Midbrain (tissue), 1 donor: ENCODE measurements around the gene MAP3K20.
"Not testable (repeated sequence)": the region's sequence is repeated elsewhere in the genome, so short reads cannot be mapped to it uniquely, and the experiment has no call there.

Experiments used
- DNase-seq: peaks from one replicate; lab custom pipeline; 2025; lab: John Stamatoyannopoulos, UW

The MAP3K20 gene

DNA sequence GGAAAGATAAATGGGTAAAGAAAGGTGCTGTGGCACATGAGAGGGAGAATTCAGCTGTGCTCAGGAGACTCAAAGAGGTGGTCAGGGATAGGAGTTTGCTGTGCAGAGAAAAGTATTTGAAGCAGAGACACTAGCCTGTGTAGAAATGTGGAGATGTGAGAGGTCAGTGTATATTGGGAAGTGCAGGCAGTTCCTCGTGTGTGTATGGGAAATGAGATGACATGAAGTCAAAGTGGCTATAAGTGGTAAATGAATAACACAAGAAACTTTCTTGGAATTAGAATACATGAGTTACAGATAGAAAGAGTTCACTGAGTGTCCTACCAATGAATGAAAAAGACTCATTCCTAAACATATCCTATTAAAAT is 11.6 kb downstream of the MAP3K20 start:
- no peak for DNase-seq

DNA sequence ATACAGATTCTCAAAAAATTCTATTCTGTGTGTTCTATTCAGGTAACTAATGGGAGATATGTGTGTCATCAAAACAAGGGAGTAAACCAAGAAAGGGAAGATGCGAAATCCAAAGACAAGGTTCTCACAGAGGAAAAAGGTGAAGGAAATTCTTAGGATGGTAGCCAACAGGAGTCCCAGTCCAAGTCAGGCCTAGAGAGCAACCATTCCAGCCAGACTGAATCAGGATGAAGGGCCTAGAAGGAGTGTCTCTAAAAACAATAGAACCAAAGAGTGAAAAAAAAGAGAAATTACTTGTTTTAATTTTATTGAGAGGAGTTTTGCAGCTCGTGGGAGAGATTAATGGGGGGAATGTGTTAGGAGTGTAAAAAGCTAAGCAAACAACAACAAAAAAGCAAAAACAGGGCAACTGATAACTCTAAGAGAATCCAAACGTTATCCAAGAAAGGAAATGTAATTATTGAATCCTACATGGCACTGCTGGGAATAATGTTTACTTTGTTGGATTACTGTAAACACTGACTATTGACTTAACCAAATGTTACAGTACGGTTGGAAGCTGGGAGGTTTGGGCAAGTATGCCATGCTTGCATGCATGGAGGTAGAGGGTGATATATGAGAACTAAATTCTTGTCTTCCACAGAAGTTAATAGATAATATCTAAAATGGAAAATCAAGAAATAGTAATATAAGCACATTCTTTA is 12.3 kb downstream of the MAP3K20 start:
- DNase-seq, result no peak

DNA sequence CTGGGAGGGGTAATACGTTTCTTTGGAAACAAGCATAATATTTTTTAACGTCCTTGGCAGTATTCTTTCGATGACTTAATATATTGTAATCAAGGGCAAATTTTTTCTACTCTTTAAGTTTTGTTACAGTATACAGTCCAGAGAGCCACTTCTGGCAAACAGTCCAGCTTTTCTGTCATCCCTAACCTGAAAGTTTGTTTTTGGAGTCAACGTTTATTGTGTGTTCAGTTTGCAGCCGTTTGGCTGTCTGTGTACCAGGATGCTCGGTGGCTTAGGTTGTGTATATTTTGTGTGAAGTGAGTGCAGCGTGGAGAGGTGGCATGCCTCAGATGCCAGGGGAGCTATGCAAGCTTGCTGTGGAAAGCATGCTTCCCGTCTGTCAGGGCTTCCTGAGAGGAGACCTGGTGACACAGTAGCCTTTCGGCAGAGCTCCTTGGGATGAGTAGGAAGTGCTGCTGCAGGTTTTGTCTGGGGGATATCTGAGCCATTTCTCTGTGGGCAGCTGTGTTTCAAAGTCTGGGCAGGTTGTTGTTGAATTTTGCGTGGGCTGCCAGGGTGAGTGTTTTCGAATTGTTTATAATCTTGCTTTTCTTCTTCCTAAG is 14.7 kb downstream of the MAP3K20 start:
- no peak for DNase-seq

DNA sequence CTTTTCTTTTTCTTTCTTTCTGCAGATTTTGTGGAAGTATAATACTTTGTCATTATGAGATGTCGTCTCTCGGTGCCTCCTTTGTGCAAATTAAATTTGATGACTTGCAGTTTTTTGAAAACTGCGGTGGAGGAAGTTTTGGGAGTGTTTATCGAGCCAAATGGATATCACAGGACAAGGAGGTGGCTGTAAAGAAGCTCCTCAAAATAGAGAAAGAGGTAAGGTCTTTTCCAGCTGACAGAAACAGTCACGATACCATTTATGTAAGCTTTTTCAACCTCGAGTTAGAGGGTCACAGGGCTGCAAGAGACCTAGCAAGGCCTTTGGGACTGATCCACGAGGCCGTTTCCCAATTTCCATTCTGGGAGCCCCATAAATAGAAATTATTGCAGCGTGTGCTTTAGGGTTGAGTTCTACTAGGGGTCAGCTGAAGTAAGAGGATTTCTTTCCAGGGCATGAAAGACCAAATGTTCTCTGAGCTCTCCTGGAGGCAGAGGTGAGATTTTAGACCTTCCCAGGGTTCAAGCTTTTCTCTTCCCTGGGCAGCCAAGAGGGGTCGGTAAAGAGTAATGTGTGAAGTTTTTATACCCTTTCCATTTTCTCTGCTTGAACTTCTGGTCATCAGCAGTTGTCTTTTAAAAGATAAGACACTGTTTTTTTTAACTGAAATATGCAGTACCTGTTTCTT is 15.5 kb downstream of the MAP3K20 start:
- DNase-seq, result no peak

DNA sequence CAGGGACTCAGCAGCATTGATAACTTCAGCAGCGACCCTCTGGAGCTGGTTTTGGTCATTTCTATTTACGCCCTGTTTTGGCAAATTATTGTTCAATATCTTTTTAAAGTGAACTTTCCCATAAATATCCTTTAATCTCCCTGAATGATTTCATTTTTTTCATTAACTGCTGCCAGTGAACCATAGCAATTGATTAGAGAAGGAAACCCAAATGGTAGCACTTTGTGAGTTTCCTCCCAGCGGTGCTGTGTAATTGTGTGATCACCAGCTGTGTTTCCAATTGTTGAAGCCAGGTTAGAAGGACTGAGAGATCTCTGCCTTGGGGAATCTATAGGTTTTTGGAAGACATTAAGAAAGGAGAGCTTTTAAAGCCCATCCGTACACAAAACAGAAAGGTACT is 16.3 kb downstream of the MAP3K20 start:
- DNase-seq, result no peak

DNA sequence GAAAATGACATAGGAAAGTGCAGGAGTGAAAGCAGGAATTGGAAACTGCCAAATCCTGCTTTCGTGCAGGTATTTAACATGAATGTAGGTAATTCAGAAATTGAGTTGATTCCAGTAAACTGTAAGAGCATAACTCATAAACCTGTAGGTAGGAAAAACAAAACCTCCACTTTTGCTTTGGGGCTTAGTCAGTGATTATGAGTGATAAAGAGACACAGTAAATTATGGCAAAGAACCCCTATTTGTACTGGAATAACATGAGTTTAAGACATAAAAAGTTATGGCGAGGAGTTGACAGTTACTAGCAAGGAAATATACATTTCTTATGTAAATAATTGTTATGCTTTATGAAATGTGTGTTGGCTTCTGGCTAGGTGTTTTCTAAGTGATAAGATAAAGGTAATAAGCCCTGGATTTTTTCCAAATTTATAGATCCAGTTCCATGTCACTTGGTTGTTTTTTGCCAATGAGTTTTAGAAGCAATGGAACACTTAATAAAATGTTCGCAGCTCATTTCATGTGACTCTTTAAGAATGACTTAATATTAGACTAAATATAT is 17.3 kb downstream of the MAP3K20 start:
- DNase-seq, result no peak

DNA sequence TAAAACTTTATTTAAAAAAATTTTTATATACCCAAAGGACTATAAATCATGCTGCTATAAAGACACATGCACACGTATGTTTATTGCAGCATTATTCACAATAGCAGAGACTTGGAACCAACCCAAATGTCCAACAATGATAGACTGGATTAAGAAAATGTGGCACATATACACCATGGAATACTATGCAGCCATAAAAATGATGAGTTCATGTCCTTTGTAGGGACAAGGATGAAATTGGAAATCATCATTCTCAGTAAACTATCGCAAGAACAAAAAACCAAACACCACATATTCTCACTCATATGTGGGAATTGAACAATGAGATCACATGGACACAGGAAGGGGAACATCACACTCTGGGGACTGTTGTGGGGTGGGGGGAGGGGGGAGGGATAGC is 18.0 kb downstream of the MAP3K20 start:
- DNase-seq, result not testable (repeated sequence)

DNA sequence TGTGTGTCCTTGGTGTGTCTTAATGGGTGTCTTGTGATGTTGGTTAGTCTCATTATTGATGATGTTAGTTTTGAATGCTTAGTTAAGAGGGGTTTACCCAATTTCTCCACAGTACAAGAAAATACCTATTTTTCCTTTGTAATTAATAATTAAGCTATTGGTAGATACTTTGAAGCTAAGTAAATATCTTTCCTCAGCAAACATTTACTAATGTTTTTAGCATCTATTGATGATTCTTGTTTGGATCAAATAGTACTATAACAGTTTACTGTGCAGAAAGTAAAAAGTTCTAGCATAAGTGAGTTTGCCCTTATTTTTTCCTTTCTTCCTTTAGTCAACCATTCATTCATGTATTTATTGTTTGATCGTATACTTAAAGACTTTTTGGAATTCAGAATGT is 19.1 kb downstream of the MAP3K20 start:
- DNase-seq, result no peak

DNA sequence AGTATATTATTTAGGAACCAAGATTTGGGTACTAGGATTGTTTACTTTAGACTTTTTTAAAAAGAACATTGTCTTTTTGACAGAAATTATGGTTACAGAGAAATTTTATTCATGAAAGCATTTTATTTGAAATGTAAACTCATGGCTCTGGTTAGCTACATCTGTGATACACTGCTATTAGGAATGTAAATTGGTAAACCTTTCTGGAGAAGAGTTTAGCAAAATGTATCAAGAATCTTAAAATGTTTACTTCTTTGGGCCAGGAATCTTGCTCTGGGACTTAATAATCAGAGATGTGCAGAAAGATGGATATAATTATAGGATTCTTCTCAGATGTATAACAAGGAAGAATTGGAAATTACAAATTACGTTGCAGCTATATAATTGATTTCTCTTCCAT is 19.7 kb downstream of the MAP3K20 start:
- DNase-seq, result no peak

DNA sequence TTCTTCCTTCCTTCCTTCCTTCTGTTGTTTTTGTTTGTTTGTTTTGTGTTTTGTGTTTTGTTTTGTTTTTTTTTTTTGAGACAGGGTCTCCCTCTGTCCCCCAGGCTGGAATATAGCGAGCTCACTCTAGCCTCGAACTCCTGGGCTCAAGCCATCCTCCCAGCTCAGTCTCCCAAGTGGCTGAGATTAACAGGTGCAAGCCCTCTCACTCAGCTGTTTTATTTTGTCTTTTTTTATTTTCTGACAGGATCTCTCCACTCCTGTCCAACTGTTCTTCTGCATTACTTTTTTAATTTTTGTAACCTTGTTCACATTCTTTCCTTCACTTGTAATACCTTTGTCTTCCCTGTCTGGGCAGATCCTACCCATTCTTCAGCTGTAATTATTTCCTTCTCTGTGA is 23.6 kb downstream of the MAP3K20 start:
- no peak for DNase-seq

DNA sequence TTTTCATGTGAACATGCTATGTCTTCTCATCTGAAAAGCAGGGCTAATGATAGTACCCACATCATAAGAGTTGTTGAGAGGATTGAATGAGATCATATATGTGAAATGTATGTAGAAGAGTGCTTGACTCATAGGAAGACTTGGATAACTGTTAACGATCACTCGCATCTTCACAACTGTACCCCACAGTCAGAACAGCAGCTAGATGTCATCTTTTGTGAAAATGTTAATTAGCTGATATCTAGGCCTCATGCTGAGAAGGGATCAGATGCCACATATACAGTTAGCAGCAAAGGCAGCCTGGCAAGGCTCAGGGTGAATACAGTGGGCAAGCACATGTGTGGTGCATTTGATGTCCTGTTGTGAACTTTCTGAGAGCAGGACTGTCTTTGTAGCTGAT is 24.2 kb downstream of the MAP3K20 start:
- DNase-seq, result no peak

DNA sequence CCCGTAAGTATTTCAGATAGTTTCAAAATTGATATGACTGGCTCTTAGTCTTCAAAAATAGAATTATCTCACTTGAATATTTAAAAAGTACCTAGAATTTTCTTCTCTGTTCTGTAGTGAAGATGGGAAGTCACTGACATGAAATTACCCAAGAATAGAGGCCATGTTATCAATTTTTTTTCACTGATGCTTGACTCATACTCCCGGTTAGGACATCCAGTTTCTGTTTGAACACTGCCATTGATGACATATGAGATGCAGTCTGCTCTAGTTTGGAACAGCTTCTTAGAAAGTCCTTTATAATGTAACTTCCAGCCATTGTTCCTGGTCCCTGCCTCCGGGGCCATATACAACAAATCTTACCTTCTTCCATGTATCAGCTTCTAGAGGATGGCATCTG is 26.0 kb downstream of the MAP3K20 start:
- no peak for DNase-seq

DNA sequence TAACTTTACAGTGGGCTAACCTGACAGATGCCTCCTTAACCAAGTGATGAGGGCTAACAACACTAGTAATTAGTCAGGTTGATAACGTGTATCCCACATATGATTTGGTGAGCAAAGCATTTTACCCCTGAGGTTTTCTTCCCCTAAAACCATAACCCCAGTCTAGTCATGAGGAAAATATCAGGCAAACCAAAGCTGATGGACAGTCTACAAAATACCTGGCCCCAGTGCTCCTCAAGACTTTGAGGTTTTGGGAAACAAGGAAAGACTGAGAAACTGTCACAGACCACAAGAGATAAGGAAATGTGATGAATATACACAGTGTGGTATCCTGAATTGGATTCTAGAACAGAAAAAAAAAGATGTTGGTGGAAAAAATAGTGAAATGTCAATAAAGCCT is 28.5 kb downstream of the MAP3K20 start:
- no peak for DNase-seq

DNA sequence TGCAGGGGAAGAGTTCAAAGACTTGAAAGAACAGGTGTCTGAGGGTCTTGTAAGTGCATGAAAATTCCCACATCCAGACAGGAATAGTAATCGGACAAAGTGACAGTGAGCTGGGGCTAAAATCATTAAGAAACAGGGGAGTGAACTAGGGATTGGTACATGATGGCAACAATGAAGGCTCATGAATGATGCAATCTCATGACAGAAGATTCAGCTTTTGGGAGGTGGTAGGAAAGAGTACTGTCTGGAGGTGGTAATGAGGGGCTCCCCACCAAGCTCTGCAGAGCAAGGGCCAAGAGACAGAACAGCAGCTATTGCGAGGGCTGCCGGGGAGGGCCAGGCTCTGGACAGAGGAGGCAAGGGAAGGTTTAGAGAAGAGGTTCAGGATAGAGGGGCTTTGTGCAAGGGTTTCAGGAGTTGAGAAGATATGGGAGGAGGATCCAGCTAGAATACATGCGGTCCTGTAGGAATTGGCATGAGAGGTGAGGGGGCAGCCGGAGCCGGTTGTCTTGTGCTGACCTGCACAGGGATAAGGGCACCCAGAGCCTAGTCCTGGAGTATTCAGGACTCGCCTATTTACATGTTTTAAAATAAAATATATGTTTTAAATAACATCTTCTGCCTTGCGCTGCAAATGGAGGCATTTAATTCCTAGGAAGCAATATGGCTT is 31.4 kb downstream of the MAP3K20 start:
- DNase-seq, result no peak

DNA sequence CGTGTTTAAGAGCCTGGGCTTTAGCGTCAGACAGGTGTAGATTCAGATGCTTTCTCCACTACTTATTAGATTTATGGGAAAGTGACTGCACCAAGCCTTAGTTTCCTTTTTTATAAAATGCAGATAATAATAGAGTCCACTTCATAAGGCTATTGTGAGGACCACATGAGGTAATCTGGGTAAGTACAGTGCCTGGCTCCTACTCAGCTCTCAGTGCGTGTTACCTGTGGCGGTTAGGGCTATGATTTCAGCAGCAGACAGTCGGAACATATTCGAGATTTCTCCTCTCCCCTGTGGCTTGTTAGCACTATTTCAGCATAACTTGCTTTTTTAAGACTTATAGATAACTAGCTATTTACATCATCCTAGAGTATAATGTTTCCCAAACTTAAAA is 32.0 kb downstream of the MAP3K20 start:
- no peak for DNase-seq

DNA sequence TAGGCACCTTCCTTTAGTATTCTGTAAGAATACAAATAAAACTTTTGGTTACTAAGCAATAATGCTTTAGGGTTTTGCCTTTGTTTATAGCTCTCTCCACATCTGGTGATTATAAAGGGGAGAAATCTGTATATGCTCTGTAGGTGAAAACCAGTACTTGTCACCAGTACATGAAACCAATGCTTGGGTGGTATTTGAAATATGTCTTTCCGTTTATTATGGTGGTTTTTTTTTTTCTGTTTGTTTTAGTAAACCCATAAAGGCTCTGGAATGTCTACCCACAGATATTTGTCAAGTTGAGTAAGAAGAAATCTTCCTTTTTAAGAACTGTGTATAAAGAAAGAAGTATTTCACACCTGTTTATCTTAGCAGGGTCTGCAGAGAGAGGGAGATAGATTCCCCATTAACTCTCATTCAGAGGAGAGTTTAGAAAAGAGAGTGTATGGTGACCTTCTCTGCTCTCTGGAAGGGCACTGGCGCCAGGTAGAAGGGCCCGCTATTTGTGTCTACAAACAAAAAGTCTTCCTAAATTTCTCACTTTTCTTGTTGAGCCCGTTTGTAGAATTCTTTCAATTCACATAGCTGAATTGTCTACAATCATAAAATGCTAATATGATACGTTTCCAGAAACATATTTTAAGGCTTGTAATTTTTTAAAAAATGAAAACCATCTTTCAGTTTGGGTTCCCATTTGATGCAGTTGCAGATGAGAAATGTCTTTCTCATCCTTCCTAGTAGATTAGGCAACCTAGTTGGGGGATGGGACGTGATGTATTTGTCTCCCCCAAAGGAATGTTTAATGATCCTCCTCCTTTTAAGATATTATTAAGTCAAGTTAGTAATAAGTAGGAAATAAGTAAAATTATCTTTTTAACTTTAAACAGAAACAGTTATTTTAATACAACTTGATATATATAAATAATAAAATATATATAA is 33.9 kb downstream of the MAP3K20 start:
- DNase-seq, result no peak

DNA sequence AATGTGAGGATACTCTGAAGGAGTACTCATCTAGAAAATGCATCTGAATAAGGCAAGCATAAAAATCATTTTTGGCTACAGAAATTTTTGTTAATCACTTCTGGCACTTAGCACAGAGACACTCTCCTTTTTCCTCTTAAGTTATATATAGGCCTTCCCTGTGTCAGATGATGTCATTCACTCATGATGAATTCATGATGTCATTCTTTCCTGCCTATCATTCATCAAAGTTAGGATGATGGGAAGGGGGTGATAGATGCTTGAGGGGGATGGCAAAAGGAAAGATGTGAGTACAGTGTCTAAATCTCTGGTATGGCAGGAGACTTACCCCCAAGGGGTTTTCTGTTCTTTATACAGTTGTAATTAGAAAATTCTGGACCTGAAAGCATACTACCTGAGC is 42.0 kb downstream of the MAP3K20 start:
- no peak for DNase-seq

DNA sequence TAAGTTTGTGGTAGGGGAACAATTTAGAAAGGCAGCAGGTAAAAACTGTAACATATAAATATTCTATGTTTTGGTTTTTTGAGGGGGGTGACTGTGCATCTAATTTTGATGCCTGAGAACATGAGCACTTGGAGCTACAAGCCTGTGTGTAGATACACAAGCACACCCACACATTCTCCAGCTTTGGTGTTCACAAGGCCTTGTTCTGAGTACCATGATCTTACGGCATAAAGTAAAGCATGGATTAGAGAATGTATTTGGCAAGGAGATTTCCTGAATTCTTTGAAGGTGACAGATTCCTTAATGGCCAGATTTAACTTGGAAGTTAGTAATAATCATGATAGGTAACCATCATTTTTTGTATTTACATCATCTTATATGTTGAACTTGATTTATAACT is 42.7 kb downstream of the MAP3K20 start:
- DNase-seq, result no peak

DNA sequence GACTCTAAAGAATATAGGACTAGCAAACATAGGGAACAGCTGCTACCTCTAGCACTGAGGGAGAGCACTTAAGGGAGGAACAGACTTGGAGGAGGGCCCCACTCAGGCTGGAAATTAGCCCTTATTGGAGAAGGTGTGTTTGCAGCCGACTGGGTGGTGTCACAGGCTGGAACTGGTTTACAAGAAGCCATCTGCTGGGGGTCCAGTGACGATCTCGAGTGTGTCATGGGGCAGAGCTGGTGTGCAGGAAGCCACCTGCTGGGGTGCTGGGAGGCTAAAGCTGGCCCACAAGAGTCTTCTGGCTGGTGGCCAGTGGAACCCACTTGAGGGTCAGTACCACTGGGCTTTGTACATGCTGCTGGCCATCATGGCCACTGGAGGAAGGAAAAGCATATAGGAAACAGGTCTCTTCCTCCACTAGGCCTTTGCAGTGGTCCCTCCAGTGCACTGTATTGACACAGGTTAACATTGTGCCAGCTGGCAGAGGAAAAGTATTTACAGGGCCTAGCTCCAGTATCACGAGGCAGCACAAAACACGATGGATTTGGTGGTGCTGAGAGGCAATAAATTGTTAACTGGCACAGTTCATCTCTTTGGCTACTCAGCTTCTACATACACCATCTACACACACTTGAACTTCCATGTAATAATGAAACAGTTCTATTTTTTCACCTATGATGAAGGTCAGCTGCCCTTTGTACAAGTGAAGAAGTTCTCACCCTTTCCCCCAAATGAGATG is 43.6 kb downstream of the MAP3K20 start:
- no peak for DNase-seq

DNA sequence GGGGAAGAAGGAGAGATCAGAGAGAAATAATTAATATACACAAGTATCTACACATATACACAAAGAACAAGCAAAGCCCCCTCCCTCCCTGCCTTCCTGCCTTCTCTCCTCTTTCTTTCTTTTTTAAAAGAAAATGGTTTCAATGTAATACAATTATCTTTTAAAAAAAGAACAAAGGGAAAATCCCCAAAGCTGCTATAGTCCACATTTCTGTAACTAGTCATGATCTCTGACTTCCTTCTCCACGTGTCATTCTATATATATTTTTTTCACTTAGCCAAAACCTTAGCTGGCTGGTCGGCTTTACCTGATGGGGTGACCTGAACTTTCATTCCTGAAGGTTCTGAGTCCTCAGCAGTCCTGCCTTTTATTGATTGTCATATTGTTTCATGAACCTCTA is 44.3 kb downstream of the MAP3K20 start:
- no peak for DNase-seq

DNA sequence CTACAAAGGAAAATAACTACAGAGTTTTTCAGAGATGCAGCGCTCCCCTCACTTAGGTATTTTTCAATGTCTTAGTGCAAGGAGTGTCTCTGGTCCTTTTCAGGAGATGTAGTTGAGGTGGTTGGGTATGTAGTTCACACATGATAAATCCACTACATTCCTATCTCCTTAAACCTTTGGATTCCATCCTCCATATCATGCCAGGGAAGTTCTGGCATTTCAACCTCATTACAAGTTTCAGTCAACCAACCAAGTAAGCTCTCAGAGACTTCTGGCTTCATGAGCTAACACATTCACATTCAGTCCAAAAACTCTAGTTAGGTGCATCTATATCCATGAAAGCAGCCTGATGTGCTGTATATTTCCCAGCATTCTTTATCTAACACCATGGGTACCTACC is 47.3 kb downstream of the MAP3K20 start:
- no peak for DNase-seq
